Upper lobe of left lung (tissue), 6 donors: ENCODE data around the gene KMT2B. TPM values are rescaled to one million over a fixed set of nuclear protein-coding genes. Genes with fewer than 3 reads are reported as not detected.
"Not testable (repeated sequence)": the region's sequence is repeated elsewhere in the genome, so short reads cannot be mapped to it uniquely, and the experiment has no call there.

Source experiments
- ATAC-seq, 2 donors: fragments of 200-7000 bp; cut with Tn5 transposase; one replicate each; pipeline ENCODE4 v1.9.1; 2022; ENCODE audit warnings: mild to moderate bottlenecking in 2 of 2, moderate library complexity in 2 of 2; ENCODE audit not compliant: low FRiP score in 2 of 2
- DNase-seq, 2 donors: peaks; one replicate each; pipeline ENCODE4 v3.0.0-alpha.2; 2019 to 2020
- H3K27ac ChIP-seq, 4 donors: fragments of 200-600 bp; sonication (generic); one replicate each; pipeline ENCODE4 v1.5.1; 2016 to 2019
- H3K27me3 ChIP-seq, 4 donors: fragments of 200-600 bp; sonication (generic); one replicate each; pipeline ENCODE4 v1.5.1; 2017 to 2019
- H3K36me3 ChIP-seq, 4 donors: fragments of 200-600 bp; sonication (generic); one replicate each; pipeline ENCODE4 v1.5.1; 2016 to 2019
- H3K4me1 ChIP-seq, 4 donors: fragments of 200-600 bp; sonication (generic); one replicate each; pipeline ENCODE4 v1.5.1; 2018 to 2019
- H3K4me3 ChIP-seq, 4 donors: fragments of 200-600 bp; sonication (generic); one replicate each; pipeline ENCODE4 v1.5.1; 2017 to 2019; ENCODE audit warnings: mild to moderate bottlenecking in 2 of 4, moderate library complexity in 1 of 4
- H3K9me3 ChIP-seq, 4 donors: fragments of 200-600 bp; sonication (generic); one replicate each; pipeline ENCODE4 v1.5.1; 2018 to 2019
- CTCF ChIP-seq, 6 experiments: fragments of 450-650 bp in 4 of 6; fragments of 200-600 bp in 2 of 6; sonication (generic) in 2 of 6; IDR thresholded peaks; one replicate each; pipeline ENCODE4 v1.5.1; 2016 to 2019; ENCODE audit warnings: antibody characterized with exemption in 6 of 6
- EP300 ChIP-seq, 4 donors: sonication (generic); formaldehyde crosslinking; IDR thresholded peaks; one replicate each; pipeline ENCODE4 v1.5.1; 2017; ENCODE audit warnings: antibody characterized with exemption in 4 of 4, control low read depth in 2 of 4
- POLR2A ChIP-seq, 4 donors: fragments of 450-650 bp; IDR thresholded peaks; one replicate each; pipeline ENCODE4 v1.5.1; 2016 to 2017; ENCODE audit warnings: antibody characterized with exemption in 4 of 4, mild to moderate bottlenecking in 2 of 4
- POLR2AphosphoS5 ChIP-seq, 2 donors: sonication (generic); formaldehyde crosslinking; IDR thresholded peaks; one replicate each; pipeline ENCODE4 v1.5.1; 2017; ENCODE audit warnings: antibody characterized with exemption in 2 of 2
- WGBS, 2 donors: methylation state at CpG; one replicate each; pipeline ENCODE4 v1.1.5; 2017 to 2018; 5-methylcytosine and 5-hydroxymethylcytosine counted together
- total RNA-seq, 6 donors: library from RNA; depleted of rRNA in 4 of 6; stranded (reverse); fragments of >200 nt in 4 of 6; gene quantifications; one replicate each; pipeline versions ENCODE4 v1.1.0 to v1.2.1, GENCODE V29; 2016 to 2021
- donor health status: DM: no; HTN: no; CAD: no; lungs with moderate emphysema.
- donor health status: DM: no; HTN: yes; CAD: no; lungs with severe emphysema.

KMT2B gene
- total RNA-seq, 6 donors from 2014 or later: 23.3 to 70.2 (median 37.3) TPM

DNA sequence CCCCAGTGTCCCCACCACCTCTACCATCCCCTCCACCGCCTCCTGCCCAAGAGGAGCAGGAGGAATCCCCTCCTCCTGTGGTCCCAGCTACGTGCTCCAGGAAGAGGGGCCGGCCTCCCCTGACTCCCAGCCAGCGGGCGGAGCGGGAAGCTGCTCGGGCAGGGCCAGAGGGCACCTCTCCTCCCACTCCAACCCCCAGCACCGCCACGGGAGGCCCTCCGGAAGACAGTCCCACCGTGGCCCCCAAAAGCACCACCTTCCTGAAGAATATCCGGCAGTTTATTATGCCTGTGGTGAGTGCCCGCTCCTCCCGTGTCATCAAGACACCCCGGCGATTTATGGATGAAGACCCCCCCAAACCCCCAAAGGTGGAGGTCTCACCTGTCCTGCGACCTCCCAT, 2.8 kb downstream of the KMT2B start:
- DNase-seq: no peak
- 85 to 92% methylated on average over 9 to 10 of the region's 17 CpGs for WGBS, 2 donors
- peaks cover 34 to 60% (median 54%) of the 10 kb centered on the region in 4 donors for H3K36me3 ChIP-seq

DNA sequence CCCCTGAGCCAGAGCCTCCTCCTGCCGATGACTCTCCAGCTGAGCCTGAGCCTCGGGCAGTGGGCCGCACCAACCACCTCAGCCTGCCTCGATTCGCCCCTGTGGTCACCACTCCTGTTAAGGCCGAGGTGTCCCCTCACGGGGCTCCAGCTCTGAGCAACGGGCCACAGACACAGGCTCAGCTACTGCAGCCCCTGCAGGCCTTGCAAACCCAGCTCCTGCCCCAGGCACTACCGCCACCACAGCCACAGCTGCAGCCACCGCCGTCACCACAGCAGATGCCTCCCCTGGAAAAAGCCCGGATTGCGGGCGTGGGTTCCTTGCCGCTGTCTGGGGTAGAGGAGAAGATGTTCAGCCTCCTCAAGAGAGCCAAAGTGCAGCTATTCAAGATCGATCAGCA, 3.6 kb downstream of the KMT2B start:
- WGBS, 2 donors: 87 to 99% methylated on average over 11 to 16 of the region's 16 CpGs
- no peak overlapping the region for H3K27ac ChIP-seq

More for the DNA sequence above, 2.8 kb downstream of the KMT2B start:
- H3K4me3 ChIP-seq: no peak overlapping the region
- peaks cover 11 to 38% (median 24%) of the 10 kb centered on the region in 4 donors for H3K4me1 ChIP-seq
- TF ChIP-seq EP300 (IDR thresholded peaks at IDR 0.05): no peak
- no peak for TF ChIP-seq POLR2AphosphoS5 (IDR thresholded peaks at IDR 0.05)
- no peak for TF ChIP-seq CTCF (IDR thresholded peaks at IDR 0.05)
- no peak for TF ChIP-seq POLR2A (IDR thresholded peaks at IDR 0.05)
- no peak overlapping the region for H3K27ac ChIP-seq
- H3K27me3 ChIP-seq: no peaks in the 10 kb centered on the region
- no peak for ATAC-seq
- H3K9me3 ChIP-seq: no peaks in the 10 kb centered on the region

DNA sequence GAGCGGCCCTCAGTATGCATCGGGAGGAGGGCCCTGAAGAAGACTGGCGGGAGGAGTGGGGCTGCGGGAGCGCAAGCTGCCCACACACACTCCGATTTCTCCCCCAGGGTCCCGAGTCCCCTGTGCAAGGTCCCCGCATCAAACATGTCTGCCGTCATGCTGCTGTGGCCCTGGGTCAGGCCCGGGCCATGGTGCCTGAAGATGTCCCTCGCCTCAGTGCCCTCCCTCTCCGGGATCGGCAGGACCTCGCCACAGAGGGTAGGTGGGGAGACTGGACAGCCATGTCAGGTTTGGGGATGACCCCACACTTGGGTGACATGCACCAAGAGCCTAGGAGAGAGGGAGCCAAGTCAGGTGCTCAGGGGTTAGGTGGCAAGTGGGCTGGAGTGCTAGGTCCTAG, 4.7 kb downstream of the KMT2B start:
- peaks cover 6 to 26% (median 14%) of the 10 kb centered on the region in 4 donors for H3K4me1 ChIP-seq
- WGBS, 2 donors: 92 to 94% methylated on average over 12 to 14 of the region's 14 CpGs
- no peak for TF ChIP-seq EP300 (IDR thresholded peaks at IDR 0.05)
- TF ChIP-seq CTCF (IDR thresholded peaks at IDR 0.05): no peak
- no peak for TF ChIP-seq POLR2A (IDR thresholded peaks at IDR 0.05)
- H3K36me3 ChIP-seq: peaks cover 49 to 78% (median 70%) of the 10 kb centered on the region in 4 donors
- no peaks in the 10 kb centered on the region for H3K27me3 ChIP-seq
- no peak for ATAC-seq
- H3K9me3 ChIP-seq: no peaks in the 10 kb centered on the region
- H3K27ac ChIP-seq: no peak overlapping the region
- no peak overlapping the region for H3K4me3 ChIP-seq
- no peak for DNase-seq

More for the DNA sequence above, 3.6 kb downstream of the KMT2B start:
- Histone ChIP-seq H3K27me3 (no peaks in the 10 kb centered on the region), H3K4me1 (peaks cover 6 to 31% (median 16%) of the 10 kb centered on the region in 4 donors), H3K9me3 (no peaks in the 10 kb centered on the region), H3K4me3 (no peak overlapping the region), H3K36me3 (peaks cover 41 to 67% (median 61%) of the 10 kb centered on the region in 4 donors)
- peak in 1 of 2 donors; percentile 74 for DNase-seq
- no peak for TF ChIP-seq POLR2A (IDR thresholded peaks at IDR 0.05)
- no peak for TF ChIP-seq CTCF (IDR thresholded peaks at IDR 0.05)
- TF ChIP-seq POLR2AphosphoS5 (IDR thresholded peaks at IDR 0.05): no peak
- TF ChIP-seq EP300 (IDR thresholded peaks at IDR 0.05): no peak
- ATAC-seq: no peak

- no peaks in the 10 kb centered on the region for H3K27me3 ChIP-seq
- H3K4me1 ChIP-seq: peaks cover 6 to 26% (median 14%) of the 10 kb centered on the region in 4 donors
- WGBS, 2 donors: 91 to 93% methylated on average over 15 to 16 of the region's 16 CpGs
- DNase-seq (no peak), ATAC-seq (no peak)
- H3K4me3 ChIP-seq: no peak overlapping the region
- H3K36me3 ChIP-seq: peaks cover 54 to 83% (median 74%) of the 10 kb centered on the region in 4 donors
- no peaks in the 10 kb centered on the region for H3K9me3 ChIP-seq
- H3K27ac ChIP-seq: no peak overlapping the region
- TF ChIP-seq POLR2AphosphoS5 (IDR thresholded peaks at IDR 0.05): no peak
- no peak for TF ChIP-seq EP300 (IDR thresholded peaks at IDR 0.05)
- TF ChIP-seq POLR2A (IDR thresholded peaks at IDR 0.05): no peak
- TF ChIP-seq CTCF (IDR thresholded peaks at IDR 0.05): no peak
Observed at GRCh38 chr19:35722897-35723296, 5.1 kb downstream of the KMT2B start.

DNA sequence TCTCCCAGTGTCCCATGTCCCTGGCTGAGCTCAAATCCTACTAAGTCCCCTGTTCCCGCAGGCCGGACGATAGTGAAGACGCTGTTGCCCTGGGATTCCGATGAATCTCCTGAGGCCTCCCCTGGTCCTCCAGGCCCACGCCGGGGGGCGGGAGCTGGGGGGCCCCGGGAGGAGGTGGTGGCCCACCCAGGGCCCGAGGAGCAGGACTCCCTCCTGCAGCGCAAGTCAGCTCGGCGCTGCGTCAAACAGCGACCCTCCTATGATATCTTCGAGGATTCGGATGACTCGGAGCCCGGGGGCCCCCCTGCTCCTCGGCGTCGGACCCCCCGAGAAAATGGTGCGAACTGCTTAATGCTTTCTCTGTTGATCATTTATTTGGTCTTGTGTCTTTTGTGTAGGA, 5.9 kb downstream of the KMT2B start:
- WGBS, 2 donors: 95 to 99% methylated on average over 23 to 24 of the region's 24 CpGs
- ATAC-seq (no peak), DNase-seq (no peak)
- no peaks in the 10 kb centered on the region for H3K9me3 ChIP-seq
- no peak overlapping the region for H3K4me3 ChIP-seq
- no peaks in the 10 kb centered on the region for H3K27me3 ChIP-seq
- peaks cover 59 to 90% (median 82%) of the 10 kb centered on the region in 4 donors for H3K36me3 ChIP-seq
- no peak overlapping the region for H3K27ac ChIP-seq
- H3K4me1 ChIP-seq: peaks cover 6 to 22% (median 12%) of the 10 kb centered on the region in 4 donors
- TF ChIP-seq POLR2A (IDR thresholded peaks at IDR 0.05) (no peak), EP300 (IDR thresholded peaks at IDR 0.05) (no peak), POLR2AphosphoS5 (IDR thresholded peaks at IDR 0.05) (no peak), CTCF (IDR thresholded peaks at IDR 0.05) (no peak)

GRCh38 chr19:35724132-35724531, 6.3 kb downstream of the KMT2B start:
- Histone ChIP-seq H3K36me3 (peaks cover 64 to 95% (median 87%) of the 10 kb centered on the region in 4 donors), H3K4me1 (peaks cover 2 to 17% (median 7%) of the 10 kb centered on the region in 4 donors)
- WGBS, 2 donors: 95% methylated on average over 7 of the region's 7 CpGs
- not testable (repeated sequence) for H3K27me3 ChIP-seq, H3K4me3 ChIP-seq, ATAC-seq, DNase-seq, H3K9me3 ChIP-seq, H3K27ac ChIP-seq
